Measurements from ENCODE around the gene ATP13A4.

ATP13A4 gene

DNA sequence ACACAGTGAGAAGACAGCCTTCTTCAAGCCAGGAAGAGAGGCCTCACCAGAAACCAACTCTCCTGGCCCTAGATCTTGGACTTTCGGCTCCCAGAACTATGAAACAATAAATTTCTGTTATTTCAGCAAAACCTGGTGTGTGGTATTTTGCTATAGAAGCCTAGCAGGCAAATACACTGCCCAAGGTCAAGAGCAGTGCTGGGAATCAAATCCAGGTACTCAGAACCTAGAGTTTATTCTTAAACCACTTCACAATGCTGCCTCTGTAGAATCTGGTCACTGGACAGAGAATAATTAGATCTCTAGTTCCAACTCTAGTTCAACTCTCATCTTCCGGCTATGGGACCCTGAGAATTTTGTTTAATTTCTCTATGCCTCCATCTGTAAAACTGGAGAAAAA is 46.6 kb downstream of the ATP13A4 start:
- no peak overlapping the region for H3K27ac ChIP-seq
- TF ChIP-seq, protein P1, sequence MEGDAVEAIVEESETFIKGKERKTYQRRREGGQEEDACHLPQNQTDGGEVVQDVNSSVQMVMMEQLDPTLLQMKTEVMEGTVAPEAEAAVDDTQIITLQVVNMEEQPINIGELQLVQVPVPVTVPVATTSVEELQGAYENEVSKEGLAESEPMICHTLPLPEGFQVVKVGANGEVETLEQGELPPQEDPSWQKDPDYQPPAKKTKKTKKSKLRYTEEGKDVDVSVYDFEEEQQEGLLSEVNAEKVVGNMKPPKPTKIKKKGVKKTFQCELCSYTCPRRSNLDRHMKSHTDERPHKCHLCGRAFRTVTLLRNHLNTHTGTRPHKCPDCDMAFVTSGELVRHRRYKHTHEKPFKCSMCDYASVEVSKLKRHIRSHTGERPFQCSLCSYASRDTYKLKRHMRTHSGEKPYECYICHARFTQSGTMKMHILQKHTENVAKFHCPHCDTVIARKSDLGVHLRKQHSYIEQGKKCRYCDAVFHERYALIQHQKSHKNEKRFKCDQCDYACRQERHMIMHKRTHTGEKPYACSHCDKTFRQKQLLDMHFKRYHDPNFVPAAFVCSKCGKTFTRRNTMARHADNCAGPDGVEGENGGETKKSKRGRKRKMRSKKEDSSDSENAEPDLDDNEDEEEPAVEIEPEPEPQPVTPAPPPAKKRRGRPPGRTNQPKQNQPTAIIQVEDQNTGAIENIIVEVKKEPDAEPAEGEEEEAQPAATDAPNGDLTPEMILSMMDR (conservative IDR thresholded peaks at IDR 0.05) = no peak

DNA sequence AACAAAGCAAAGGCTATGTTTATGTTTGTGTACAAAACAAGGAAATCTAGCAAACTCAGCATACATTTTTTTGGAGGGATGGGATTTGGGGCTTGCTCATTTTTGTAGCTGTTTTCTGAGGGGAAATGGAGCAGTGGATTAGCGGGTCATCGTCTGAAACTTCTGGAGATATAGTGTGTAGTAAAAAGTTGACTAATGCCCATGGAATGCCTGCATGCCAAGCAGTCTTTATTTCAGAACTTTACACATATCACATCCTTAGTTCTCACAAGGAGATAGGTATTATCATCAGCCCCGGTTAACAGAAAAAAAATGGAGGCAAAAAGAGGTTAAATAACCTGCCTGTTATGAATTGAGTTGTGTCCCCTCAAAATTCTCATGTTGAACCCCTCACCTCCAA is 47.1 kb downstream of the ATP13A4 start:
- H3K27ac ChIP-seq = no peak overlapping the region
- TF ChIP-seq, protein P1 (conservative IDR thresholded peaks at IDR 0.05) = no peak

DNA sequence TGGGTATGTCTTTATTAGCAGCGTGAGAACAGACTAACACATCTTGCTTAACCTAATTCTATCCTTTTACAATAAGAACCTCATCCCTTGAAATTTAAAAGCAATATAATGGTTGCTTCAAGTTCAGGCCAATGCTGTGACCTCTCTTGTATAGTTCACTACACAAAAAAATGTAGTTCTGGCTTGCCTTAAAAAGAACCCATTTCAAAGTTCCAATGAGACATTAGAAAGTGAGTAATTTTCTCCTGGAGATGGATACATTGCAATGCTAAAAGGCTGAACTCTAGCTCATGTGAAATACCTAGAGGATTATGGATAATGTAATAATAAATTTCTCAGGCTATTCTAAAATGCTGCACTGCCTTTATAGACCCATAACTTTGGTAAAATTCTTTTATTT is 47.8 kb downstream of the ATP13A4 start:
- TF ChIP-seq, protein P1 (conservative IDR thresholded peaks at IDR 0.05) = no peak
- no peak overlapping the region for H3K27ac ChIP-seq

DNA sequence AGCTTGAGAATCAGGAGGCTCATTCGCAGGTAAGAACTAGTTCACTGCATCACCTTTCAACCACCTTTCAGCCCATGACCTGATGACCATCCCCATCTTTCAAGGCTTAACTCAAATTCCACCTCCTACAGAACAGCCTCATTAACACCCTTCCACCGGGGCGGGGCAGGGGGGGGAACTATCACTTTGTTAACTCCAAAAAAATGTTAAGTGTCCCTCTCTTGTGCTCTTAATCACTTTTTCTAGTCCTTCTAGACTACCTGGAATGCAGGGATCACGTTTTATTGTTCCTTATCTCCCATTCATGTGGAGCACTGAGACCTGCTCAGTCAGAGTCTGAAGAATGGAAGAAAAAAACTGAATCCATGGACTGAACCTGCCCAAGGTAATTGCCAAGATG is 51.8 kb downstream of the ATP13A4 start:
- TF ChIP-seq, protein P1 (conservative IDR thresholded peaks at IDR 0.05) = no peak
- H3K27ac ChIP-seq = no peak overlapping the region

DNA sequence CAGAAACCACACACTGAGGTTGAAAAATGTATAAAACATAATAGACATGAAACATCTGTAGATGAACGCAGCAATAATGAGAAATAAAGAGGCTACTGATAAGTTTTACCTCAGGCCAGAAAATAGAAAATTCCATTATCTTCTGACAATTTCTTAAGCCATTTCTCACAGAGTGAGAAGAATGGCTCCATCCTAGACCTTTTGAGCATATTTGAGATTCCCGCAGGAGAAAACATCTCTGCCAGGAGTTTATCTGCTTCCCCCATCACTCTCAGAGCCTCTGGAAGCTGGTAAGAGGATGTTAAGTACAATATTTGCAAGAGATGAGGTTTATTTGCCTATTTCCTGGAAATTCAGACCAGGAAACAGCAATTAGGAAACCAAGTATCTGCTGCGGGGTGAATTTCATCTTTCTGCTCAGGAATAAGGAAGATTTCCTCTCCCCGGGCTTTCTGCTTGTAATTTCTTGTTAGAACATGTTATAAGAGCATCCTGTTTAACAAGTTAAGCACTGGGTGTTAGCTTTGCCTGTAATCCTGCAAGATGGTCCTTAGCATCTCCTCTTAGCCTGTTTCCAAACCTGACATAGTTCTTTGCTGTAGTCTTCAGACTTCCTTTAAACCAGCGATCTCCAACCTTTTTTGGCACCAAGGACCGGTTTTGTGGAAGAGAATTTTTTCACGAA is 54.8 kb downstream of the ATP13A4 start:
- H3K27ac ChIP-seq = no peak overlapping the region
- TF ChIP-seq, protein P1 (conservative IDR thresholded peaks at IDR 0.05) = no peak

DNA sequence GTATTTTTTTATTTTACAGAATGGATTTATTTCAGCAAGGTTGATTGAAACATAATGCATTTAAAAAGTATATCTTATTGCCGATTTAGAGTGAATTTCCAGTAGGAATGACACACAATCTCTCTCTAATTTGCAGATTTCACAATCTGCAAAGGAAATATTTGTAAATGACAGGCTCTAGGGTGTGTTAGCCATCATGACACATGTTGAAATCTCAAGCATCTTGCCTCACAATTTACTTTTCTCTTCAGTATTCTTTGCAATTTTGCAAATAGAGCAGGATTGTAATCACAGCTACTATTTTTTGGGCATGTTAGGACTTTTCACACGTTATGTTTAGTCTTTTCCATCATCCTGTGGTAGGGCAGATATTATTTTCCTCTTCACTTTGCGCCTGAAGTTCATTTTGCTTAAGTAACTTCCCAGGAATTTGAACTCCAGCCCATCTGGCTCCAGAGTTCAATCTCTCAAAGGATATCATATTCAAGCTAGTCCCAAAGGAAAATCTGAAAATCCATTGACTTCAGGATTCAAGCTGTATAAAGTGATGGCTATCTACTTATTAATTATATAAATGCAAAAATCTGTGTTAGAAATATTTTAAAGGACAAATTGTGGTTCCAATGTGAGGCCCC is 55.4 kb downstream of the ATP13A4 start:
- no peak overlapping the region for H3K27ac ChIP-seq
- TF ChIP-seq, protein P1 (conservative IDR thresholded peaks at IDR 0.05) = no peak

DNA sequence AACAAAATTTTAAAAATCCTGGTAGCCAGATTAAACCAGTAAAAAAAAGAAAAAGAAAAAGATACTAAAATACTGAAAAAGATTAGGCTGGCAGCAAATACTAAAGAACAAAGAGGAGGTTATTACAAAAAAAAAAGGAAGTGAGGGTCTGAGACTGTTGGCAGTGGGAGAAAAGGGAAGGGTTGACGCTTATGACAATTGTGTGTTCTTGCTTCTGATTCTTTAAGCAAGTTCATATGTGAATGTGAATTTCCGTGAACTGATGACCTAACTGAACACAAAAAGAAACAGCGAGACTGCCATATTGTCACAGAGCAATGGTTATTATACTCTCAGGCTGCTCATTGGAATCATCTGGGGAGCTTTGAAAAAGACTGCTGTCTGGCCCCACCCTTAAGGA is 56.5 kb downstream of the ATP13A4 start:
- TF ChIP-seq, protein P1 (conservative IDR thresholded peaks at IDR 0.05) = no peak

More for the DNA sequence above, 56.5 kb downstream of the ATP13A4 start:
- no peak overlapping the region for H3K27ac ChIP-seq

All from VCaP (cell line).